GM23338 (cell line): ENCODE data around the gene GNAZ. TPM values are rescaled to one million over a fixed set of nuclear protein-coding genes. Genes with fewer than 3 reads are reported as not detected.

Experiments
- ATAC-seq: fragments of 200-7000 bp; cut with Tn5 transposase; 3 replicates; pipeline ENCODE4 v1.9.1; 2020
- DNase-seq: peaks from one replicate; pipeline ENCODE4 v3.0.0-alpha.2; 2015; ENCODE audit warnings: low spot score
- H2AFZ ChIP-seq: fragments of 200-600 bp; sonication (generic); 2 replicates; pipeline ENCODE4 v1.8.0; 2016; ENCODE audit warnings: antibody characterized with exemption, mild to moderate bottlenecking, moderate library complexity
- H3F3A ChIP-seq: fragments of 200-600 bp; sonication (generic); replicated peaks from 2 replicates; pipeline ENCODE4 v1.8.0; 2017; ENCODE audit warnings: antibody characterized with exemption, mixed run types, low read depth
- H3K27ac ChIP-seq: fragments of 200-600 bp; sonication (generic); 2 replicates; pipeline ENCODE4 v1.6.1; 2016; ENCODE audit warnings: low read depth
- H3K27me3 ChIP-seq: fragments of 200-600 bp; sonication (generic); 2 replicates; pipeline ENCODE4 v1.8.0; 2016; ENCODE audit warnings: mild to moderate bottlenecking, mixed run types, moderate library complexity; ENCODE audit not compliant: insufficient read depth
- H3K36me3 ChIP-seq: fragments of 200-600 bp; sonication (generic); 2 replicates; pipeline ENCODE4 v1.8.0; 2016; ENCODE audit warnings: mild to moderate bottlenecking; ENCODE audit not compliant: insufficient read depth
- H3K4me1 ChIP-seq: fragments of 200-600 bp; sonication (generic); 2 replicates; pipeline ENCODE4 v1.8.0; 2016; ENCODE audit warnings: mild to moderate bottlenecking, moderate library complexity; ENCODE audit not compliant: insufficient read depth
- H3K4me2 ChIP-seq: fragments of 200-600 bp; sonication (generic); 2 replicates; pipeline ENCODE4 v1.7.1; 2017; ENCODE audit warnings: mixed run types
- H3K4me3 ChIP-seq: fragments of 200-600 bp; sonication (generic); 2 replicates; pipeline ENCODE4 v1.6.1; 2016; ENCODE audit warnings: mixed run types
- H3K79me2 ChIP-seq: fragments of 200-600 bp; sonication (generic); replicated peaks from 2 replicates; pipeline ENCODE4 v1.8.0; 2017; ENCODE audit warnings: mild to moderate bottlenecking; ENCODE audit not compliant: insufficient read depth
- H3K9me2 ChIP-seq: fragments of 200-600 bp; sonication (generic); 2 replicates; pipeline ENCODE4 v1.8.0; 2017; ENCODE audit not compliant: insufficient read depth
- H4K20me1 ChIP-seq: fragments of 200-600 bp; sonication (generic); replicated peaks from 2 replicates; pipeline ENCODE4 v1.8.0; 2017; ENCODE audit warnings: mild to moderate bottlenecking; ENCODE audit not compliant: insufficient read depth
- H3K27ac Mint-ChIP-seq: 2 replicates; pipeline ENCODE4 v1.8.0; 2020; ENCODE audit warnings: inconsistent platforms, mild to moderate bottlenecking, moderate library complexity, mixed read lengths
- H3K27me3 Mint-ChIP-seq: 3 replicates; pipeline ENCODE4 v1.8.0; 2022; ENCODE audit warnings: low read depth, mild to moderate bottlenecking, moderate library complexity, mixed read lengths, inconsistent platforms; ENCODE audit not compliant: insufficient read depth, poor library complexity
- H3K36me3 Mint-ChIP-seq: 3 replicates; pipeline ENCODE4 v1.8.0; 2021; ENCODE audit warnings: low read depth, mild to moderate bottlenecking, inconsistent platforms, moderate library complexity, mixed read lengths
- H3K4me1 Mint-ChIP-seq: 3 replicates; pipeline ENCODE4 v1.8.0; 2020; ENCODE audit warnings: mild to moderate bottlenecking, inconsistent platforms, mixed read lengths
- H3K4me3 Mint-ChIP-seq: 3 replicates; pipeline ENCODE4 v1.8.0; 2021; ENCODE audit warnings: moderate library complexity, mild to moderate bottlenecking, inconsistent platforms, mixed read lengths
- H3K9me3 Mint-ChIP-seq: 3 replicates; pipeline ENCODE4 v1.8.0; 2020; ENCODE audit warnings: moderate library complexity, mild to moderate bottlenecking, inconsistent platforms, mixed read lengths
- CREB1 ChIP-seq: fragments of 250-450 bp; sonication (Bioruptor Pico); IDR thresholded peaks from 2 replicates; pipeline ENCODE4 v1.5.0; 2020; ENCODE audit warnings: low read depth, mild to moderate bottlenecking, moderate library complexity
- EZH2 ChIP-seq: fragments of 200-600 bp; sonication (generic); IDR thresholded peaks from one replicate; pipeline ENCODE4 v1.8.0; 2017; ENCODE audit warnings: antibody characterized with exemption, mild to moderate bottlenecking, low read depth; ENCODE audit not compliant: unreplicated experiment
- EZH2phosphoT487 ChIP-seq: fragments of 200-600 bp; sonication (generic); IDR thresholded peaks from one replicate; pipeline ENCODE4 v1.8.1; 2018; ENCODE audit warnings: antibody characterized with exemption; ENCODE audit not compliant: unreplicated experiment
- JUNB ChIP-seq: IDR thresholded peaks from one replicate; pipeline ENCODE4 v1.6.1; 2016; ENCODE audit warnings: antibody characterized with exemption; ENCODE audit not compliant: unreplicated experiment
- NANOG ChIP-seq: IDR thresholded peaks from 2 replicates; pipeline ENCODE4 v1.6.1; 2016; ENCODE audit warnings: antibody characterized with exemption, borderline replicate concordance
- POLR2AphosphoS5 ChIP-seq: IDR thresholded peaks from 2 replicates; pipeline ENCODE4 v1.6.1; 2016; ENCODE audit warnings: antibody characterized with exemption, low read depth
- STAT1 ChIP-seq: IDR thresholded peaks from one replicate; pipeline ENCODE4 v1.6.1; 2016; ENCODE audit warnings: antibody characterized with exemption; ENCODE audit not compliant: unreplicated experiment
- ZNF114 ChIP-seq: fragments of 250-450 bp; sonication (Bioruptor Pico); IDR thresholded peaks from 2 replicates; pipeline ENCODE4 v1.5.0; 2020; ENCODE audit warnings: mild to moderate bottlenecking, moderate library complexity
- ZNF331 ChIP-seq: fragments of 250-450 bp; sonication (Bioruptor Pico); IDR thresholded peaks from 2 replicates; pipeline ENCODE4 v1.5.0; 2020; ENCODE audit warnings: low read depth, mild to moderate bottlenecking, moderate library complexity
- polyA plus RNA-seq: library from polyadenylated mRNA; unstranded; fragments of >200 nt; fragmentation: Nextera tagmentation; extraction: Ambion mirVana; gene quantifications from 2 replicates; pipeline ENCODE4 v1.2.1, GENCODE V29; 2016
- total RNA-seq: library from RNA; depleted of rRNA; stranded (reverse); fragments of >200 nt; shearing (Covaris generic); gene quantifications from 2 replicates; pipeline ENCODE4 v1.2.3, GENCODE V29; 2014
- TF ChIP-seq, protein P1 (sequence below): fragments of 250-450 bp; sonication (Bioruptor Pico); IDR thresholded peaks from 2 replicates; pipeline ENCODE4 v1.5.0; 2020; ENCODE audit warnings: mild to moderate bottlenecking, moderate library complexity
- TF ChIP-seq, protein P2 (sequence below), 2 experiments: fragments of 200-600 bp in 1 of 2; sonication (generic) in 1 of 2; conservative IDR thresholded peaks; 2 replicates each; pipeline versions ENCODE4 v1.5.1 to v1.6.1; 2016 to 2017; ENCODE audit warnings: antibody characterized with exemption in 2 of 2, low read depth in 2 of 2, mild to moderate bottlenecking in 2 of 2, moderate library complexity in 1 of 2
- TF ChIP-seq, protein P3 (sequence below): IDR thresholded peaks from one replicate; pipeline ENCODE4 v1.6.1; 2018; ENCODE audit warnings: antibody characterized with exemption; ENCODE audit not compliant: unreplicated experiment

GNAZ gene
- total and polyA plus RNA-seq, 2 experiments from 2014 or later: 2.9 to 11.1 TPM

DNA sequence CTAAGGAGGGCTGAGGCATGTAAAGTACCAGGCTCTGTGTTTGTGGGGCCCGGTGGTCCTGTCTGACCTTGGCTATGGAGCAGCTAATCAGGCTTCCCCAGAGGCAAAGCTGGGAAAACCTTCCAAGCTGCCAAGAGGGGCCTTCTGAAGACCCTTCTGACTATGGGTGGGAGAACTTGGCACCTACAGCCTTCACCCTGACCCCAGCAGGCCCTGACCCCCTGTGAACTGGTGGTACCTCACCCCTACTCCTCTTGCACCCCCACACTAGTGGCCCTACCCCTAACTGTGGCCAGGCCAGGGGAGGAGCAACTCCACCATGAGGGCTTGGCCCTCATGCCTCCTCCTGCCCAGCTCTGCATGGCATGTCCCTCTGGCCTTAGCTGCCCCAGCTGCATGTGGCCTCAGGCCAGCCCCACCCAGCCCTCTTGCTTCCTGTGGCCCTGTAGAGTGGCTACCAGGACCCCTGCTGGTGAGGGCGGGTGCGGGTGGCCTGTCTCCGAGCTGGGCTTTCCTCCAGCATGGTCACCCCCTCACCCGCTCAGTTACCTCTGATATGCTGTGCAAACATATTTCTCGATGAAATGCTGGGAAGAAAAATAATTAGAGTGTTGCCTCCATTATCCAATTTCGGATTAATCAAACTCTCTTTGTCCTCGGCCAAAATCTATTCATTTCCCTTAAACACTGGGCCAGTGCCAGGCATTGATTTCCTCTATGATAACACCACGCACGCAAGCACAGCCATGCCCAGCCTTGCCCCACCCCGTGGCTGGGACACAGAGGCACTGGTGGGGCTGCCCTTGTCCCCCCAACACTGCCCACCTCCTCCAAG is 7.5 kb downstream of the GNAZ start:
- no peaks in the 10 kb centered on the region; the same call in 2 of the 3 replicates for H3K36me3 Mint-ChIP-seq
- Histone ChIP-seq H3K4me3 (no peak overlapping the region), H3K27me3 (no peaks in the 10 kb centered on the region), H4K20me1 (no peaks in the 10 kb centered on the region), H3K9me2 (peaks cover 3% of the 10 kb centered on the region; the same call in 1 of the 2 replicates), H3K4me2 (no peak overlapping the region), H2AFZ (no peak overlapping the region), H3K79me2 (no peaks in the 10 kb centered on the region), H3F3A (no peaks in the 10 kb centered on the region), H3K27ac (no peak overlapping the region), H3K4me1 (no peaks in the 10 kb centered on the region), H3K36me3 (no peaks in the 10 kb centered on the region)
- TF ChIP-seq ZNF331 (CRISPR knock-in tag): no peak
- no peak for TF ChIP-seq POLR2AphosphoS5
- no peak for TF ChIP-seq STAT1
- TF ChIP-seq, protein P1, sequence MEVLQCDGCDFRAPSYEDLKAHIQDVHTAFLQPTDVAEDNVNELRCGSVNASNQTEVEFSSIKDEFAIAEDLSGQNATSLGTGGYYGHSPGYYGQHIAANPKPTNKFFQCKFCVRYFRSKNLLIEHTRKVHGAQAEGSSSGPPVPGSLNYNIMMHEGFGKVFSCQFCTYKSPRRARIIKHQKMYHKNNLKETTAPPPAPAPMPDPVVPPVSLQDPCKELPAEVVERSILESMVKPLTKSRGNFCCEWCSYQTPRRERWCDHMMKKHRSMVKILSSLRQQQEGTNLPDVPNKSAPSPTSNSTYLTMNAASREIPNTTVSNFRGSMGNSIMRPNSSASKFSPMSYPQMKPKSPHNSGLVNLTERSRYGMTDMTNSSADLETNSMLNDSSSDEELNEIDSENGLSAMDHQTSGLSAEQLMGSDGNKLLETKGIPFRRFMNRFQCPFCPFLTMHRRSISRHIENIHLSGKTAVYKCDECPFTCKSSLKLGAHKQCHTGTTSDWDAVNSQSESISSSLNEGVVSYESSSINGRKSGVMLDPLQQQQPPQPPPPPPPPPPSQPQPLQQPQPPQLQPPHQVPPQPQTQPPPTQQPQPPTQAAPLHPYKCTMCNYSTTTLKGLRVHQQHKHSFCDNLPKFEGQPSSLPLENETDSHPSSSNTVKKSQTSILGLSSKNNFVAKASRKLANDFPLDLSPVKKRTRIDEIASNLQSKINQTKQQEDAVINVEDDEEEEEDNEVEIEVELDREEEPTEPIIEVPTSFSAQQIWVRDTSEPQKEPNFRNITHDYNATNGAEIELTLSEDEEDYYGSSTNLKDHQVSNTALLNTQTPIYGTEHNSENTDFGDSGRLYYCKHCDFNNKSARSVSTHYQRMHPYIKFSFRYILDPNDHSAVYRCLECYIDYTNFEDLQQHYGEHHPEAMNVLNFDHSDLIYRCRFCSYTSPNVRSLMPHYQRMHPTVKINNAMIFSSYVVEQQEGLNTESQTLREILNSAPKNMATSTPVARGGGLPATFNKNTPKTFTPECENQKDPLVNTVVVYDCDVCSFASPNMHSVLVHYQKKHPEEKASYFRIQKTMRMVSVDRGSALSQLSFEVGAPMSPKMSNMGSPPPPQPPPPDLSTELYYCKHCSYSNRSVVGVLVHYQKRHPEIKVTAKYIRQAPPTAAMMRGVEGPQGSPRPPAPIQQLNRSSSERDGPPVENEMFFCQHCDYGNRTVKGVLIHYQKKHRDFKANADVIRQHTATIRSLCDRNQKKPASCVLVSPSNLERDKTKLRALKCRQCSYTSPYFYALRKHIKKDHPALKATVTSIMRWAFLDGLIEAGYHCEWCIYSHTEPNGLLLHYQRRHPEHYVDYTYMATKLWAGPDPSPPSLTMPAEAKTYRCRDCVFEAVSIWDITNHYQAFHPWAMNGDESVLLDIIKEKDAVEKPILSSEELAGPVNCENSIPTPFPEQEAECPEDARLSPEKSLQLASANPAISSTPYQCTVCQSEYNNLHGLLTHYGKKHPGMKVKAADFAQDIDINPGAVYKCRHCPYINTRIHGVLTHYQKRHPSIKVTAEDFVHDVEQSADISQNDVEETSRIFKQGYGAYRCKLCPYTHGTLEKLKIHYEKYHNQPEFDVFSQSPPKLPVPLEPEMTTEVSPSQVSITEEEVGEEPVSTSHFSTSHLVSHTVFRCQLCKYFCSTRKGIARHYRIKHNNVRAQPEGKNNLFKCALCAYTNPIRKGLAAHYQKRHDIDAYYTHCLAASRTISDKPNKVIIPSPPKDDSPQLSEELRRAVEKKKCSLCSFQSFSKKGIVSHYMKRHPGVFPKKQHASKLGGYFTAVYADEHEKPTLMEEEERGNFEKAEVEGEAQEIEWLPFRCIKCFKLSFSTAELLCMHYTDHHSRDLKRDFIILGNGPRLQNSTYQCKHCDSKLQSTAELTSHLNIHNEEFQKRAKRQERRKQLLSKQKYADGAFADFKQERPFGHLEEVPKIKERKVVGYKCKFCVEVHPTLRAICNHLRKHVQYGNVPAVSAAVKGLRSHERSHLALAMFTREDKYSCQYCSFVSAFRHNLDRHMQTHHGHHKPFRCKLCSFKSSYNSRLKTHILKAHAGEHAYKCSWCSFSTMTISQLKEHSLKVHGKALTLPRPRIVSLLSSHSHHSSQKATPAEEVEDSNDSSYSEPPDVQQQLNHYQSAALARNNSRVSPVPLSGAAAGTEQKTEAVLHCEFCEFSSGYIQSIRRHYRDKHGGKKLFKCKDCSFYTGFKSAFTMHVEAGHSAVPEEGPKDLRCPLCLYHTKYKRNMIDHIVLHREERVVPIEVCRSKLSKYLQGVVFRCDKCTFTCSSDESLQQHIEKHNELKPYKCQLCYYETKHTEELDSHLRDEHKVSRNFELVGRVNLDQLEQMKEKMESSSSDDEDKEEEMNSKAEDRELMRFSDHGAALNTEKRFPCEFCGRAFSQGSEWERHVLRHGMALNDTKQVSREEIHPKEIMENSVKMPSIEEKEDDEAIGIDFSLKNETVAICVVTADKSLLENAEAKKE (CRISPR knock-in tag): no peak
- TF ChIP-seq ZNF114 (CRISPR knock-in tag): no peak
- TF ChIP-seq JUNB: no peak
- TF ChIP-seq EZH2: no peak
- TF ChIP-seq, protein P2, sequence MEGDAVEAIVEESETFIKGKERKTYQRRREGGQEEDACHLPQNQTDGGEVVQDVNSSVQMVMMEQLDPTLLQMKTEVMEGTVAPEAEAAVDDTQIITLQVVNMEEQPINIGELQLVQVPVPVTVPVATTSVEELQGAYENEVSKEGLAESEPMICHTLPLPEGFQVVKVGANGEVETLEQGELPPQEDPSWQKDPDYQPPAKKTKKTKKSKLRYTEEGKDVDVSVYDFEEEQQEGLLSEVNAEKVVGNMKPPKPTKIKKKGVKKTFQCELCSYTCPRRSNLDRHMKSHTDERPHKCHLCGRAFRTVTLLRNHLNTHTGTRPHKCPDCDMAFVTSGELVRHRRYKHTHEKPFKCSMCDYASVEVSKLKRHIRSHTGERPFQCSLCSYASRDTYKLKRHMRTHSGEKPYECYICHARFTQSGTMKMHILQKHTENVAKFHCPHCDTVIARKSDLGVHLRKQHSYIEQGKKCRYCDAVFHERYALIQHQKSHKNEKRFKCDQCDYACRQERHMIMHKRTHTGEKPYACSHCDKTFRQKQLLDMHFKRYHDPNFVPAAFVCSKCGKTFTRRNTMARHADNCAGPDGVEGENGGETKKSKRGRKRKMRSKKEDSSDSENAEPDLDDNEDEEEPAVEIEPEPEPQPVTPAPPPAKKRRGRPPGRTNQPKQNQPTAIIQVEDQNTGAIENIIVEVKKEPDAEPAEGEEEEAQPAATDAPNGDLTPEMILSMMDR (conservative IDR thresholded peaks at IDR 0.05; ENCODE audit: low read depth in 2 of 2): no peak
- no peak for TF ChIP-seq NANOG
- TF ChIP-seq EZH2phosphoT487: no peak
- TF ChIP-seq, protein P3, sequence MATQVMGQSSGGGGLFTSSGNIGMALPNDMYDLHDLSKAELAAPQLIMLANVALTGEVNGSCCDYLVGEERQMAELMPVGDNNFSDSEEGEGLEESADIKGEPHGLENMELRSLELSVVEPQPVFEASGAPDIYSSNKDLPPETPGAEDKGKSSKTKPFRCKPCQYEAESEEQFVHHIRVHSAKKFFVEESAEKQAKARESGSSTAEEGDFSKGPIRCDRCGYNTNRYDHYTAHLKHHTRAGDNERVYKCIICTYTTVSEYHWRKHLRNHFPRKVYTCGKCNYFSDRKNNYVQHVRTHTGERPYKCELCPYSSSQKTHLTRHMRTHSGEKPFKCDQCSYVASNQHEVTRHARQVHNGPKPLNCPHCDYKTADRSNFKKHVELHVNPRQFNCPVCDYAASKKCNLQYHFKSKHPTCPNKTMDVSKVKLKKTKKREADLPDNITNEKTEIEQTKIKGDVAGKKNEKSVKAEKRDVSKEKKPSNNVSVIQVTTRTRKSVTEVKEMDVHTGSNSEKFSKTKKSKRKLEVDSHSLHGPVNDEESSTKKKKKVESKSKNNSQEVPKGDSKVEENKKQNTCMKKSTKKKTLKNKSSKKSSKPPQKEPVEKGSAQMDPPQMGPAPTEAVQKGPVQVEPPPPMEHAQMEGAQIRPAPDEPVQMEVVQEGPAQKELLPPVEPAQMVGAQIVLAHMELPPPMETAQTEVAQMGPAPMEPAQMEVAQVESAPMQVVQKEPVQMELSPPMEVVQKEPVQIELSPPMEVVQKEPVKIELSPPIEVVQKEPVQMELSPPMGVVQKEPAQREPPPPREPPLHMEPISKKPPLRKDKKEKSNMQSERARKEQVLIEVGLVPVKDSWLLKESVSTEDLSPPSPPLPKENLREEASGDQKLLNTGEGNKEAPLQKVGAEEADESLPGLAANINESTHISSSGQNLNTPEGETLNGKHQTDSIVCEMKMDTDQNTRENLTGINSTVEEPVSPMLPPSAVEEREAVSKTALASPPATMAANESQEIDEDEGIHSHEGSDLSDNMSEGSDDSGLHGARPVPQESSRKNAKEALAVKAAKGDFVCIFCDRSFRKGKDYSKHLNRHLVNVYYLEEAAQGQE: no peak
- no peak for TF ChIP-seq CREB1 (CRISPR knock-in tag)
- no peak for DNase-seq
- peaks cover 6% of the 10 kb centered on the region for H3K4me1 Mint-ChIP-seq
- no peak for ATAC-seq
- H3K4me3 Mint-ChIP-seq: no peak overlapping the region
- H3K9me3 Mint-ChIP-seq: no peaks in the 10 kb centered on the region
- H3K27ac Mint-ChIP-seq: no peak overlapping the region
- peaks cover 19% of the 10 kb centered on the region for H3K27me3 Mint-ChIP-seq
